Adipocyte (in vitro differentiated cells): Measurements from ENCODE around the gene DEF6.

ENCODE experiments used
- DNase-seq: peaks from one replicate; pipeline ENCODE4 v3.0.0-alpha.2; 2015; ENCODE audit warnings: low read depth
- H3K27me3 ChIP-seq: replicated peaks from 2 replicates; pipeline ENCODE4 v1.7.0; 2013; ENCODE audit warnings: mild to moderate bottlenecking, low read length, moderate library complexity; ENCODE audit not compliant: control insufficient read depth, insufficient read depth
- H3K36me3 ChIP-seq: 2 replicates; pipeline ENCODE4 v1.7.0; 2013; ENCODE audit warnings: low read length, mild to moderate bottlenecking, moderate library complexity; ENCODE audit not compliant: control insufficient read depth, insufficient read depth, severe bottlenecking
- H3K4me1 ChIP-seq: 2 replicates; pipeline ENCODE4 v1.7.0; 2013; ENCODE audit warnings: mild to moderate bottlenecking, low read length, moderate library complexity; ENCODE audit not compliant: control insufficient read depth, insufficient read depth
- H3K4me3 ChIP-seq: 2 replicates; pipeline ENCODE4 v1.7.0; 2013; ENCODE audit warnings: mild to moderate bottlenecking, low read length, moderate library complexity
- H3K9ac ChIP-seq: 2 replicates; pipeline ENCODE4 v1.7.0; 2013; ENCODE audit warnings: mild to moderate bottlenecking, low read length, moderate library complexity
- H3K9me3 ChIP-seq: 2 replicates; pipeline ENCODE4 v1.7.0; 2013; ENCODE audit warnings: mild to moderate bottlenecking, low read length, moderate library complexity; ENCODE audit not compliant: control insufficient read depth

DEF6 gene, protein sequence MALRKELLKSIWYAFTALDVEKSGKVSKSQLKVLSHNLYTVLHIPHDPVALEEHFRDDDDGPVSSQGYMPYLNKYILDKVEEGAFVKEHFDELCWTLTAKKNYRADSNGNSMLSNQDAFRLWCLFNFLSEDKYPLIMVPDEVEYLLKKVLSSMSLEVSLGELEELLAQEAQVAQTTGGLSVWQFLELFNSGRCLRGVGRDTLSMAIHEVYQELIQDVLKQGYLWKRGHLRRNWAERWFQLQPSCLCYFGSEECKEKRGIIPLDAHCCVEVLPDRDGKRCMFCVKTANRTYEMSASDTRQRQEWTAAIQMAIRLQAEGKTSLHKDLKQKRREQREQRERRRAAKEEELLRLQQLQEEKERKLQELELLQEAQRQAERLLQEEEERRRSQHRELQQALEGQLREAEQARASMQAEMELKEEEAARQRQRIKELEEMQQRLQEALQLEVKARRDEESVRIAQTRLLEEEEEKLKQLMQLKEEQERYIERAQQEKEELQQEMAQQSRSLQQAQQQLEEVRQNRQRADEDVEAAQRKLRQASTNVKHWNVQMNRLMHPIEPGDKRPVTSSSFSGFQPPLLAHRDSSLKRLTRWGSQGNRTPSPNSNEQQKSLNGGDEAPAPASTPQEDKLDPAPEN

DNA sequence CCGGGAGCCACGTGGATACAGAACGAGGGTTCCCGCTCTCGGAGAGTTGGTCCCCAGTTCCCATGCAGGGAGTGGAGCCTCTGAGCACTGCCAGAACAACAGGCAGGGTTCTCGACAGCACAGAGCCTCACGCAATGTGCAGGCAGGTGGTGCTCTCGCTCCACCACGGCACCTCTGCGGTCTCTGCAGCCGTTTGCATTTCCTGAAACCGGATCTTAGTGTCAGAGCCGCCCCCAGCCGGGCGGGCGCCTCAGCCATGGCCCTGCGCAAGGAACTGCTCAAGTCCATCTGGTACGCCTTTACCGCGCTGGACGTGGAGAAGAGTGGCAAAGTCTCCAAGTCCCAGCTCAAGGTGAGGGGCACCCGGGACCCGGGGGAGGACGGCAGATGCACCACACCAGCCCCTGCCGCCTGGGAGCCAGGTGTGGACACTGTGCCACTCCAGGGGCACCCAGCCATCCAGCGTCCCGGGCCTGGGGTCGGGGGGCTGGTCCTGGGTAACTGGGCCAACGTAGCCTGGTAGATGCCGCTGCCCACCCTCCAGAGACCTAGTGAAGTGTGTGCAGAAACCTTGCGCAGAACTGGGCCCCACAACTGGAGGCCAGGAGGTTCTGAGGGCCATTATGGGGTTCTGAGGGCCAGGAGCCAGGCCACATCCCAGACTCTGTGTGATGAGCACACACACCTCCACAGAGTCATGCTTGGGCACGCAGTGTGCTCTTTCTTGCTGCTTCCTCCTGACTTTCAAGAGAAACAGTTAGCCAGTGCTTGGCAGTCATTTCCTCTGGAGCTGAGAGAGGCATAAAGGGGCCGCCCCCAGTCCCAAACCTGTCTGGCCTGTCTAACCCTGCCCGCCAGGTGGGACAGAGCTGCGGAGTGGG is at the start of gene DEF6:
TSS of gene DEF6 (plus strand) at position 218 of the 881 bp plus-strand sequence. CDS start at position 257, 39 bp downstream.
- Histone ChIP-seq H3K4me3 (no peak within 1 kb of the TSS), H3K9me3 (no peaks in the 10 kb centered on the region), H3K27me3 (no peaks in the 10 kb centered on the region), H3K9ac (no peak within 1 kb of the TSS), H3K4me1 (no peaks in the 10 kb centered on the region), H3K36me3 (peaks cover 28% of the 10 kb centered on the region)
- peak; percentile 18 for DNase-seq

DNA sequence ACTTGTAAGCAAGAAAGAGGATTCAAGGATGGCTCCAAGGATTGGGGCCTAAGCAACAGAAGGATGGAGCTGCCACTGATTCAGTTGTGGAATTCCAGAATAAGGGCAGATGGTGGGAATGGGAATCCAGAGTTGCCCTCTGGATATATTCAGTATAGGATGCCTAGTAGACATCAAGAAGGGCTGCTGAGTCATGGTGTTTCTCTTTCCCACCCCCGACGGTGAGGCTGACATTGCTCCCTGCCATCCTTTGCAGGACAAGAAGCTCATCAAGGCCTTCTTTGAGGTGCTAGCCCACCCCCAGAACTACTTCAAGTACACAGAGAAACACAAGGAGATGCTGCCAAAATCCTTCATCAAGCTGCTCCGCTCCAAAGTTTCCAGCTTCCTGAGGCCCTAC is 49.3 kb upstream of the DEF6 start:
- Histone ChIP-seq H3K36me3 (peaks cover 27% of the 10 kb centered on the region), H3K9ac (no peak overlapping the region), H3K27me3 (no peaks in the 10 kb centered on the region), H3K9me3 (no peaks in the 10 kb centered on the region), H3K4me1 (peaks cover 14% of the 10 kb centered on the region), H3K4me3 (no peak overlapping the region)
- DNase-seq, result no peak

GRCh38 chr6:35248965-35249364 is 48.7 kb upstream of the DEF6 start:
- DNase-seq, result no peak
- Histone ChIP-seq H3K27me3 (no peaks in the 10 kb centered on the region), H3K9ac (no peak overlapping the region), H3K36me3 (peaks cover 23% of the 10 kb centered on the region), H3K4me1 (peaks cover 14% of the 10 kb centered on the region), H3K9me3 (no peaks in the 10 kb centered on the region), H3K4me3 (no peak overlapping the region)

DNA sequence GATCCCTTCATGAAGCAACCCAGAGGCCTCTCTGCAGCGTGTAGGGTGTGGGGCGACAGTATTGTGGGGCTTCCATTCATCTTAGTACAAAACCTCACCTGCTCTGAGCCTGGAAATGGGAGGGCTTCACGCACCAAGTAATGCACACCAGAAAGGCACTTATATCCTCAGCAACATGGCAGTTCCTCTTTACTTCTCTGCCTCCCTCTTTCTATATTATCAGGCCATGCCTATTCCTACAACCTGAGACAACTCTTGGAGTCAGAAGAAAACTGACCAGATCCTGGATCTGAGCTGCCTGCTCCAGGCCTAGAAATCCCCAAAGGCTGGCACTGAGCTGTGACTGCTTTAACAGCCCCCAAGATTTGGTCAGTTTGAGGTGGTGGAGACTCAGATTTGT is 45.7 kb upstream of the DEF6 start:
- Histone ChIP-seq H3K9ac (no peak overlapping the region), H3K36me3 (no peaks in the 10 kb centered on the region), H3K27me3 (no peaks in the 10 kb centered on the region), H3K4me3 (no peak overlapping the region), H3K9me3 (no peaks in the 10 kb centered on the region), H3K4me1 (peaks cover 14% of the 10 kb centered on the region)
- no peak for DNase-seq

DNA sequence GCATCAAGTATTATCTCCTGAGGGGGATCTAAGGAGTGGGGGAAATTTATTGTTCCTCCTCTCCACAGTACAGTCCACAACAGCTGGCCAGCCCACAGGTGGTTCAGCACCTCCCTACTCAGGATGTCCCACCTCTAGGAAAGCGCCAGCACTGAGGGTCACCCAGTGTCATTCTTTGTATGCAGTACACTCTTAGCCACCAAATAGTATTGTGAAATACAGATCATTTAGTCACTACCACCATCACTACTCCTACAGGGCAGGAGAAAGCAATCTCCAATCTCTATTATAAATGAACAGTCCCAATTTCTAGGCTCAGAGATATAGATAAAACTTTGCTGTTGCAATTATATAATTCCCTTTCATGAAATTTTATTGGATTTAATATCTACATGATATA is 44.4 kb upstream of the DEF6 start:
- Histone ChIP-seq H3K36me3 (no peaks in the 10 kb centered on the region), H3K9ac (no peak overlapping the region), H3K4me3 (no peak overlapping the region), H3K4me1 (peaks cover 15% of the 10 kb centered on the region), H3K9me3 (no peaks in the 10 kb centered on the region), H3K27me3 (no peaks in the 10 kb centered on the region)
- no peak for DNase-seq

GRCh38 chr6:35258336-35258735 is 39.3 kb upstream of the DEF6 start:
- Histone ChIP-seq H3K4me3 (peak overlapping the region; percentile 96), H3K36me3 (no peaks in the 10 kb centered on the region), H3K9me3 (no peaks in the 10 kb centered on the region), H3K4me1 (peaks cover 26% of the 10 kb centered on the region), H3K9ac (peak overlapping the region; percentile 93), H3K27me3 (no peaks in the 10 kb centered on the region)
- no peak for DNase-seq

DNA sequence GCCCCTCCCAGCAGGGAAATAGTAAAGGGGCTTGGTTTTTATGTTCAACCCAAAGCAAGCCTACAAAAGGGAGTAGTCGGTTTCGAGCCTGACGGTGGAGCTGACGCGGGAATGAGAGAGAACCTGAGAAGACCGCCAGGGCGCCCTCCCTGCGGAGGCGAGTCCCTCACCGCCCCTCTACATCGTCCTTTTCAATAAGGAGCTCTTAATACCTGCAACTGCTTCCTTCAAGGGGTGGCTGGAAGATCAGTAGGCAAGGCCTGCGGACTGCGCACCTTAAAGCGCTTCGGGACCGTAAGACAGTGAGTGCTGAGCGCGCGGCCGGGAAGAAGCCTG is 38.8 kb upstream of the DEF6 start:
- Histone ChIP-seq H3K9ac (peak overlapping the region; percentile 93), H3K4me1 (peaks cover 26% of the 10 kb centered on the region), H3K9me3 (no peaks in the 10 kb centered on the region), H3K36me3 (no peaks in the 10 kb centered on the region), H3K27me3 (no peaks in the 10 kb centered on the region), H3K4me3 (peak overlapping the region; percentile 96)
- peak; percentile 72 for DNase-seq

GRCh38 chr6:35259194-35259947 is 38.2 kb upstream of the DEF6 start, which contains the start of gene ZNF76:
Gene ZNF76 (plus strand): TSS chr6:35259735. CDS start chr6:35281152, 21,417 bp downstream.
- Histone ChIP-seq H3K27me3 (no peaks in the 10 kb centered on the region), H3K4me1 (peaks cover 26% of the 10 kb centered on the region), H3K9ac (peak within 1 kb of the TSS; percentile 93), H3K9me3 (no peaks in the 10 kb centered on the region), H3K36me3 (no peaks in the 10 kb centered on the region), H3K4me3 (peak within 1 kb of the TSS; percentile 96)
- peak; percentile 99 for DNase-seq

DNA sequence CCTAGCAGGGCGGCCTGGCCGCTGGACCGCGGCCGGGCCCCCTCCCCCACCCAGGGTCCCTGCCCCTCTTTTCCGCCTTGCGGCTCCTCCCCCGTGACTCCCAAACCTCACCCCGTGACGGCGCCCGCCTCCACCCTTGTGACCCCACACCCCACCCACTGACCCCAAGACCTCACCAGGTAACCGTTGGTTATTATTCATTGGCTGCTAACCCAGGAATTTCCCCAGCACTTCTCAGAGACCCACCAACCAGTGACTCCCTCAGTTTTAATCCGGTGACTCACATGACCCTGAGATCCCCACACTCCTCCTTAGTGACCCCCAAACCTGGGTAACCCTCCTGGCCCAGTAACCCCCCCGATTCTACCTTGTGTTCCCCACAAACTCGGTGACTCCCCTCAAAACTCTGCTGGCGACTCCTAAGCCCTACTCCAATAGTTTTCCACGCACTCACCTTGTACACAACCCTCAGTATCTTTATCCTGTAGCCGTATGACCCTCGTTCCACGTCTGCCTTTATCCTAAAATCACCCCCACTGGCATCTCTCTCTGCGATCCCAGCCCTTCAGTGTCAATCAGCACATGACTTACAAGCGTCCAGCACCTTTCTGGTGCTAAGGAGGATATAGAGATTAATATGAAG is 37.5 kb upstream of the DEF6 start:
- H3K9me3 ChIP-seq, result no peaks in the 10 kb centered on the region
- H3K36me3 ChIP-seq, result no peaks in the 10 kb centered on the region
- peak overlapping the region; percentile 96 for H3K4me3 ChIP-seq
- H3K4me1 ChIP-seq, result peaks cover 26% of the 10 kb centered on the region
- H3K9ac ChIP-seq, result peak overlapping the region; percentile 93
- H3K27me3 ChIP-seq, result no peaks in the 10 kb centered on the region
- DNase-seq, result no peak
